GM21515 (cell line): ENCODE results near the gene CHMP2A.
"Not testable (repeated sequence)": the region's sequence is repeated elsewhere in the genome, so short reads cannot be mapped to it uniquely, and the experiment has no call there.

Experiments
- ATAC-seq: cut with Tn5 transposase; IDR thresholded peaks from one replicate; pipeline ENCODE4 v1.9.1; 2021; ENCODE audit not compliant: unreplicated experiment

The CHMP2A gene

DNA sequence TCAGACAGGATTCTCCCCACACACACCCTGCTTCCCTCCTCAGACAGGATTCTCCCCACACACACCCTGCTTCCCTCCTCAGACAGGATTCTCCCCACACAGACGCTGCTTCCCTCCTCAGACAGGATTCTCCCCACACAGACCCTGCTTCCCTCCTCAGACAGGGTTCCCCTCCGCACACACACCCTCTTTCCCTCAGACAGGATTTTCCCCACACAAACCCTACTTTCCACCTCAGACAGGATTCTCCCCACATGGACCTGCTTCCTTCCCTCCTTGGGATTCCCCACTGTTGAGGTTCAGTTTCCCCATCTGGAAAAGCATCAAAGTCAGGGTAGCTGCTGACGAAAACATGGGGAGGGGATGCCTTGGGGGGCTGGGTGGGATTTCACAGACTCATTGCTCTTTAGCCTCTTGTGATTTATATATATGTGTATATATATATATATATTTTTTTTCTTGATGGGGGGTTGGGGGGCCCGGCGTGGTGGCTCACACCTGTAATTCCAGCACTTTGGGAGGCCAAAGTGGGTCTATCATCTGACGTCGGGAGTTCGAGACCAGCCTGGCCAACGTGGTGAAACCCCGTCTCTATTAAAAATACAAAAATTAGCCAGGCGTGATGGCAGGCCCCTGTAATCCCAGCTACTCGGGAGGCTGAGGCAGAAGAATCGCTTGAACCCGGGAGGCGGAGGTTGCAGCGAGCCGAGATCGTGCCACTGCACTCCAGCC, 12.1 kb downstream of the CHMP2A start:
- ATAC-seq = not testable (repeated sequence)

DNA sequence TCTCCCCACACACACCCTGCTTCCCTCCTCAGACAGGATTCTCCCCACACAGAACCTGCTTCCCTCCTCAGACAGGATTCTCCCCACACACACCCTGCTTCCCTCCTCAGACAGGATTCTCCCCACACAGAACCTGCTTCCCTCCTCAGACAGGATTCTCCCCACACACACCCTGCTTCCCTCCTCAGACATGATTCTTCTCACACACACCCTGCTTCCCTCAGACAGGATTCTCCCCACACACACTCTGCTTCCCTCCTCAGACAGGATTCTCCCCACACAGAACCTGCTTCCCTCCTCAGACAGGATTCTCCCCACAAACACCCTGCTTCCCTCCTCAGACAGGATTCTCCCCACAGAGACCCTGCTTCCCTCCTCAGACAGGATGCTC, 15.7 kb downstream of the CHMP2A start:
- ATAC-seq = not testable (repeated sequence)

DNA sequence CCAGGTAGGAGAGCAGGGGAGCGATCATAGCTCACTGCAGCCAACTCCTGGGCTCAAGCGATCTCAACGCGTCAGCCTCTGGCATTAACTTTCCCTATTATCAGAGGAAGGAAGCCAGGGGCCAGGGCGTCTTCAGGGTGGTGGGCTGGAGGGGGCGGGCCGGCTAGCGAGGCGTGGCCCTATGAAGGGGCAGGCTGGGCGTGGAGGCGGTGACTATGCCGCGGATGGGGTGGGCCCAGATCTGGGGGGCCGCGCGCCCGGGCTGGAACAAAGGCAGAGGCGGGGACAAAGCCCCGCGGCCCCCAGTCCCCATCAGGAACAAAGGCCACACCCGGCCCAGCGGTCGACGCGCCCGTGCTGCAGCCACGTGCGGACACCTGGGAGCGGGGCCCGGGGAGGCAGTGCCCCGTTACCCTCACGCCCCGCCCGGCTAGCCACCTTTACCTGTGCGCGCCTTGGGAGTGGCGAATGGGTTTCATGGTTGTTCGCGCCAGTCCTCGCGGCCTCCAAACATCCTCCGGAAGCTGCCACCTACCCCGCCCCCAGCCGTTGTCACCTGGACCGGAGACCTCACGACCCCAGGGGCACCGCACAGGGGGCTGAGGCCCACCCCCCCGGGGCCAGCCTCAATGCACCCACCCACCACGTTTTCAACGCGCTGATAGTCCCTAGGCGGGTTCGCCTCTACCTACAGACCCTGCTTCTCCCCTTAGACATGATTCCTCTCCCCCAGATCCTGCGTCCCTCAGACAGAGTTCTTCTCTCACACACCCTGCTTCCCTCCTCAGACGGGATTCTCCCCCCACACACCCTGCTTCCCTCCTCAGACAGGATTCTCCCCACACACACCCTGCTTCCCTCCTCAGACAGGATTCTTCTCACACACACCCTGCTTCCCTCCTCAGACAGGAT, 16.4 kb downstream of the CHMP2A start:
- no peak for ATAC-seq

DNA sequence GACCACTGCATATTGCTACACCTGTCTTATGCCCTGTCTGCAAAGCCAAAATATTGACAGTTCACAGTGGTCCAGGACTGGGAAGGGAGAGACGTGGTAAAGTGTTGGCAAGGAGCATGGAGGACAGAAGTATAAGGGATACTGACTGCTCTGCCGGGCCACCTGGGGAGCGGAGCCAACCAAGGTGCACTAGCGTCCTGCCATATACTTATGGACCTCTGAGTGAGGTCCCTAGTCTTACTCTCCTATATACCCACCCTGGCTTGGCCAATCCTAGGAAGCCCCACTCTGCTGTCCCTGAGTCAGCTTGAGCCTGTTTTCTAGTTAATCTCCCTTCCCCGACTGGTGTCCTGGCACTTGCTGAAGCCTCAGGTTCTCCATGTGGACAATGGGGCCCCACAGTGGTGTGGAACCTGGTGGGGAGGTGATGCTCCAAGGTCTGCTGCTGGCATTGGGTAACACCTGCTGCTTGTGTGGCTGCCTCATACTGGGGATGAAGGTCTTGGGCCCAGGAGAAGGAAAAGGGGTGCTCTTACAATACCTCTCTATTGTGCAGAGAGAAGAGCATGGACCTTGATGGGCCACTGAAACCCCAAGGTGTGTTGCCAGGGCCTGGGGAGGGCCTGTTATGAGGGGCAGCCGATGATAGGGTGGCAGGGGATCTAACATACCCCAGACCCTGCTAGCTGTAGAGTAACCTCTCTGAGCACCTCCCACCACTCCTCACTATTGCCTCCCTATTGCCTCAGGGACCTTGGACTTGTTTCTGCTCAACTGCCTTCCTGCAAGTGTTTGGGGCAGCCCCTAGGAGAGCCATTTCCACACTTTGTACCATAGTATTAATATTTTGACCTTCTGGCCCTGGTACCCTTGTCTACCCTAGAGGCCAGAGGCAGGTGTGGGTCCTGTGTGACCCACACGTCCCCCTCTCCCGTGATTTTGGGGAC, 17.8 kb downstream of the CHMP2A start:
- no peak for ATAC-seq

DNA sequence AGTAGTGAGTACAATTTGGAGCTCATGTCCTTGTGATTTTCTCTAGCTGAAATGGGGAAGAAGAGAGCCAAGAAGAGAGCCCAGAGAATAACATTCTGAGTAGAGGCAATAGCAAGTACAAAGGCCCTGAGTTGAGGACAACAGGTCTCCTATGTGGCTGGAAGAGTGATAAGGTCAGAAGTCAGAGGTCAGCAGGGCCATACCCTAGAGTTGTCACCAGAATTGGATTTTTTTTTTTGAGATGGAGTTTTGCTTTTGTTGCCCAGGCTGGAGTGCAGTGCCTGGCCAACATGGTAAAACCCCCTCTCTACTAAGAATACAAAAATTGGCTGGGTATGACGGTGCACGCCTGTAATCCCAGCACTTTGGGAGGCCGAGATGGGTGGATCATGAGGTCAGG, 19.0 kb downstream of the CHMP2A start:
- ATAC-seq = no peak

DNA sequence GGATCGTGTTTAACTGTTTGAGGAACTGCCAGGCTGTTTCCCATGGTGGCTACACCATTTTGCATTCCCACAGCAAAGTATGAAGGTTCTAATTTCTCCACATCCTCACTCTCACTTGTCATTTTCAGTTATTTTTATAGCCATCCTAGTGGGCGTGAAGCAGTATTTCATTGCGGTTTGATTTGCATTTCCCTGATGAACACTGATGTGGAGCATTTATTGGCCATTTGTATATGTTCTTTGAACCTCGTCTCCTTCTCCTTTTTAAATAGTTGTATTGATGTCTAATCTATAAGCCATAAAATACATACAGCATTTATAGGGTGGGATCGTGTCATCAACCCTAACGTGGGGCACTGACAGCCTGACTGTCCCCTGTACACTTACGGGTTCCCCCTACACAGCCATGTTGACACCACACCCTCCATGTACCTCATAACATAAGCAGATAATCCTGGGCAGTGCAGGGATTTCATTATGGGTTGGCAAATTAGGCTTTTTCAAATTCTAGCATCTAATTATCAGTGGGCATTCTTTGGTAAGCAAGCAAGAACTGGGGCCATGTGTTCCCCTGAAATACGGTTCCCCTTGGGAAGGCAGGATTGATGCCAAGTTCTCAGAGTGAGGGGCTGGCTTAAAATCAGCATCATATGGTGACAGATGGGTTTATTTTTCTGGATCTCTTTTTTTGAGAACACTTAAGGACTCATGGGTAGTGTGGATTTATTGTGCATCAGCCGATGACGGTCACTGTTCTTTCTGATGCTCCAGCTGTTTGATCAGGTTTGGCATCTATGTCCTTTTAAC, 23.7 kb downstream of the CHMP2A start:
- no peak for ATAC-seq

DNA sequence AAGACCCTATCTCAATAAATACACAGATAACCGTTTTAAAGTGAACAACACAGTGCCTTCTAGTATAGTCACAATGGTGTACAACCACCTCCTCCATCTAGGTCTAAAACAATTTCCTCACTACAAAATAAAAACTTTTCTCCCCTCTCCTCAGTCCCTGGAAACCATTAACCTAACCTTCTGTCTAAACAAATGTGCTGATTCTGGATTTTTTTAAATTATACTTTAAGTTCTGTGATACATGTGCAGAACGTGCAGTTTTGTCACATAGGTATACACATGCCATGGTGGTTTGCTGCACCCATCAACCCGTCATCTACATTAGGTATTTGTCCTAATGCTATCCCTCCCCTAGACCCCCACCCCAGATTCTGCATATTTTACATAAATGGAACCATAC, 25.5 kb downstream of the CHMP2A start:
- no peak for ATAC-seq

DNA sequence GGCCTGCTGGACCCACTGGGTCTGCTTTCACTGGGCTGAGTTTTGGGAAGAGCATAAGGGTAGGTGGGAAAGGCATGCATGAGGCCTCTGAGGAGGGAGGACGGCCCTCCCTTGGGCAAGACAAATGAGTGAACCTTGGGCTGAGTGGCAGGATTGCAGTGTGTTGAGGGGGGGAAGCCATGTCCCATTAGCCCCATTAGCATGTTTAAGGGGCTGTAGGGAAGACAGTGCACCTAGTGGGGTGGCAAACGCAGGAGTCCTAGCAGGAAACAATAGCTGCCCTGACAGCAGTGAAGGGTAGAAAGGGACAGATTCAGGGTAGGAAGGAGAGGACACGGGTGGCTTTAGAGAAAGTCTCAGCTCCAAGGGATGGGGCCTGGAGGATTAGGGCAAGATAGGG, 32.2 kb downstream of the CHMP2A start:
- no peak for ATAC-seq

DNA sequence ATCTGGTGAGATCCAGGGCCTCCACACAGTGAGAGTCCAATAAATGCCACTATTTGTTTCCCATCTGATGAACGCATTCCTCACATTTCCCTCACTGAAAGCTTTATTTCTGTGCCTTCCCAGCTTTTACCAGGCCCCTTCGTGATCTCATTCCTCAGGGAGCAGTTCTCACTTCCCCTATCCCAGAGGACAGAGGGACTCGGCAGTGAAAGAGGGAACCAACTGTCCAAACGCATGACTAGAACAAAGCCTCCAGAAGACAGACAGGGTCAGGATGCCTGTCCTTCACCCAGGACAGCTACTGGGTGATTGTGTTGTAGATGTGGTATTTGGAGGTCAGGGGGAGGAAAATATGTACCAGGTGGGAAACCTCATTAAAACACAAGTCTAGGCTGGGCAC, 33.3 kb downstream of the CHMP2A start:
- ATAC-seq = no peak

DNA sequence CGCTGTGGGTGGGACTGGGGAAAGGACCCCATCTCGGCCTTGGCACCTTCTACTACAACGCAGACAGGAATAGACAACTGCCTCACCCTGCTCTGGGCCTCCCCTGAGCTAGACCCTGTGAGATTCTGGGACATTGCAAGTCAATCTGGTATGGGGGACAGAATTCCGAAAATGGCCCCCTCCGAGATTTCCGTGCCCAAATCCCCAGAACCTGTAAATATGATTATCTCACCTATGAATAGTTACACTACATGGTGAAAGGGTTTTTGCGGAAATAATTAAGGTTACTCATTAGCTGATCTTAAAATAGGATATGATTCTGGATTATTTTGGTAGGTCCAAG, 34.7 kb downstream of the CHMP2A start:
- no peak for ATAC-seq

DNA sequence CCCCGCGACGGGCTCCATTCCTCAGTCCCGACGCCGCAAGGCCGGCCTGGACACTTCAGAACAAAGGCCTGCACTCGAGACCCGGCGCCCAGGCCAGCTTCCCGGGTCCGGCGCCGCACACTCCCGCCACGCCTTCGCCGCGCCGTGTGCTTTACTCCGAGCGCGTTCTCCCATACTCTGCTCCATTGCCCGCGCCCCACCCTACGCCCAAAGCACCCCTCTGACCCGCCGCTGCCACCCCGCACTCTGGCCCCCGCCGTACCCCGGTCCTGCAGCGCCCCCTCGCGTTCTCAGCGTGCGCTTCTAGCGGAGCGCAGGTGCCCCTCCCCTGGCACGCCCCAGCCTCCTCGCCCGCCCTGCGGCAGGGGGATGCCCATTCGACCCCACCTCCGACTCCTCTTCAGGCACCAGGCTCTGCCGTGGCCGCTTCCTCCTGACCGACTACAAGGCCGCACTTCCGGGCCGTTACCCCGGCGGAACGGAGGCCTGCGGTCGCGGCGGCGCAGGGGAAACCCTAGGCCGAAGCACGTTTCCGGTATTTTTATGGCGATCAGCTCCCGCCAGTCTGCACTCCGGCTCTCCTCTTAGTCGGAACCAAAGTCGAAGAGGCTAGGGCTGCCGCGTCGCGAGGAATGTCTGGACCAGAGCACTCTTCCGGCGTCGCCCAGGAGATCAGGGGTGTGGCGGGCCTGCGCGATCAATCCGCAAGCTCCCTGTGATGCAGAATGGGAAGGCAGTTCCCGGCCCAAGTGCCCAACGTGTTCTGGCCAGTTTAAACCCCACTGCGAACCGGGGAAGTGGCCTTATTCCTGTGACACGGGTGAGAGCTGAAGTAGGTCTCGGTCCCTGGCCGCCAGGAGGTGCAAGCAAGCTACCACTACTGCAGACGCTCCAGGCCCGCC, 35.3 kb downstream of the CHMP2A start, which contains the start of gene ZBTB45:
Gene ZBTB45 (minus strand): TSS at position 456 of the 902 bp plus-strand sequence. CDS start 2,137 bp downstream, outside the sequence.
- peak; percentile 78 for ATAC-seq

DNA sequence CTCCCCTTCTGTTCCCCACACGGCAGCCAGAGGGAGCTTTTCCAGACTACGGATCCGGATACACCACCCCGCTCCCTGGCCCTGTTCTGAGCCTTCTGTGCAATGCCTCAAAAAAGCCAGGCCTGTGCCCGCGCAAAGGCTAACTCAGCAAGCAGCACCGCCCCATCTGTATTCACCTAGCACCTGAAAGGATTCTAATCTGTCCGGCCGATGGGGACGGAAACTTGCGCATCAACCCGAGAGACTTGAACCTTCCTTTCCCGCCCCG, 35.9 kb downstream of the CHMP2A start:
- ATAC-seq = peak; percentile 1

DNA sequence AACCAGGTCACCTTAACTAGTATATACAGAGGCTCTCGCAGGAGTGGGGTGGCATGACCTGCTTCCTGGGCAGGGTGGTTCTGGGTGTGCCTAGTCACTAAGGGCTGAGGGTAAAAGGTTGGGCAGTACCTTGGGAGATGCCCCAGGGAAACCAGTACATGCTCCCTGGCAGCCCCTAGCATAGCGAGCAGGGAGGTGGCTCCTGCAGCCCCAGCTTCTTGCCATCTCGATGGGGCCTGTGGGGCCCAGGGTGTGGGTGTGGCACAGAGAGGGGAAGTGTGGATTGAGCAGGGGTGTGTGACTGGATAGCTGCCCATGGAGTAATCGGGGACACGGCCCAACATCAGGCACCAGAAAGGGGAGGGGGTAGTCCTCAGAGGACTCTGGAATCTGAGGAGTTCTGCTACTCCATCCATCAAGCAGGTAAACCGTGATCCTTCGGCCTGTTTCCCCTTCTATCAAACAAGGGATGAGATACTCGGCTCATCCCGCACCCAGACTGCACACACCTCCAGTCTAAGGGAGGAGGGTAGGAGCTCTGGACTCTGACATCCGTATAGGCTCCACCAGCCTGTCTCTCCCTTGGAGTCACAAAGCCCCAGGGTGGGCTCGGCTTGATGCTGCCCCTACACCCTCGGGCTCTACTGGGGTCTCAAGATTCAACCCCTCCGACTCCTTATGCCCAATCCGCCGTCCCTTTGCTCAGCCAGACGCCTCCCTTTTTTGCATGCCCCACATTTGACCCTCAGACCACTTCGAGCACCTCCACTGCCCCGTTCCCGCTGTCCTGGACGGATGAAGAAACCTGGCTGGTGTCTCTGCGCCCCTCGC, 36.4 kb downstream of the CHMP2A start:
- ATAC-seq = no peak

DNA sequence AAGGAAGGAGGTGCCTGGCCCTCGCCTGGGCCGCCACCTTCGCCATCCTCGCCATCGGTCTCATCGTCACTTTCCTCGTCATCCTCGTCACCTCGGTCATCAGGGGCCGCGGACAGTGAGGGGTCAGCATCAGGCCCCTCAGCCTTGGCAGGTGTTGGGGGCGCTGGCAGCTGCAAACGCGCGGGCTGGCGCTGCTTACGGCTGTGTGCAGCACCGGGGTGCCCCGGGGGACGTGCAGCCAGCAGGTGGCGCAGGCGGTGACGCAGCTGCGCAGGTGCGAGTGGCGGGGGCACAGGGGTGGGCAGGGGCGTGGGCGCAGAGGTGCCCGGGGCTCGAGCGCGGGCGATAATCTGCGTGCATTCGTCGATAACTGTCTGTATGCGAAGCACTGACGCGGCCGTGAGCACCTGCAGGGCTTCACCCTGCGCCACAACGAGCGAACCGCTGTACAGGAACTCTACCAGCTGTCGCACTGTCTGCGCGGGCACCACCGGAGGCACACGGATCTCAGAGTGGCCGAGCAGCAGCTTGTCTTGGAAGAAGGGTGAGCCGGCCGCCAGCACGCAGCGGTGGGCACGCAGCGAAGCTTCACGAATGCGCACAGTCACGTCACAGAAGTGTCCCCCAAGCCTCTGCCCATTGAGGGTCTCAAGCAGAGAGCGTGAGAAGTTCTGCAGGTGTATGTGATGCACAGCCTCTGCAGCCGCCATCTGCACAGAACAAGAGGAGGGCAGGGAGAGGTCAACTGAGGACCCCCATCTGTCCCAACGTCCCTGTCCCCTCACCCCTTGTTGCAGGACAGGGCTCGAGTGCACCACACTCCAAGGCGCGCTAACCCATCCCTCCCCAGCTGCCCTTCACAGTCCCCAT, 37.7 kb downstream of the CHMP2A start:
- no peak for ATAC-seq

DNA sequence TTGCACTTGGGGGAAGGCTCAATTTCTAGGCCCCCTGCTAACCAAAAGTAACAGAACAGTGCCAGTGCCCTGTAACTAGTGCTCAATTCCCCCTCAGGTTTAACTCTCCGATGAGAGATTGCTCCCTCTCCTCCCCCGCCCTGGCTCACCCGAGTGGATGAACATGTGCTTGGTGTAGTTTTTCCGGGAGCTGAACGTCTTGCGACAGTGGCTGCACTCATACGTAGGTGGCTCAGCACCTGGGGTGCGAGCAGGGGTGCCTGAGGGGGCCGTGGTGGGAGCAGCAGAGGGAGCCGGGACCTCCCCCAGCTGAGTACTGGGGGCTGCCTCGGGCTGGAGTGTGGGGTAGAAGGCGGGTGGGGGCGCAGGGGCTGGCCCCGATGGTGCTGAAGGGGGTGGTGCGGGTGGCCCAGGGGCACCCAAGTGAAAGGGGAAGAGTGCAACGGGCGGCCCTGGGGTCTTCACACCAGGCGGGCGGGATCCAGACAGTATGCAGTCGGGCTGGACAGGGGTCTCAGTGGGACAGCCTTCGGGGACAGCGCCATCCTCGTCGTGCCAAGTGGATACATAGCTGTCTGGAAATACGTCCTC, 38.6 kb downstream of the CHMP2A start:
- no peak for ATAC-seq

DNA sequence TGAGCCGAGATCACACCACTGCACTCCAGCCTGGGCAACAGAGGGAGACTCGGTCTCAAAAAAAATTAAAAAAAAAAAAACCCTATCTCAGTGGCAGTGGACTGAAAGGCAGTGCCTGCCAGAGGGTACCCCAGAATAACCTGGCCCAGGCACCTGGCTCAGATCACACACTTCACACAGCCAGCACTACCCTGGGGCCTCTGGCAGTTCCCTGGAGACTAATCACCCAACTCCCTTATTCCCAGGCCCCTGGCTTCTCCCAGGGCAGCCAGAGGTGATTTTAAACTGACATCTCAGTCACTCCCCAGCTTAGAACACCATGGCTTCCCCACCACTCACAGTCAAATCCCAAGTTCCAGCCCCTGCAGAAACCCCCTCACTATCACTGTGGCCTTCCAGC, 39.6 kb downstream of the CHMP2A start:
- no peak for ATAC-seq

DNA sequence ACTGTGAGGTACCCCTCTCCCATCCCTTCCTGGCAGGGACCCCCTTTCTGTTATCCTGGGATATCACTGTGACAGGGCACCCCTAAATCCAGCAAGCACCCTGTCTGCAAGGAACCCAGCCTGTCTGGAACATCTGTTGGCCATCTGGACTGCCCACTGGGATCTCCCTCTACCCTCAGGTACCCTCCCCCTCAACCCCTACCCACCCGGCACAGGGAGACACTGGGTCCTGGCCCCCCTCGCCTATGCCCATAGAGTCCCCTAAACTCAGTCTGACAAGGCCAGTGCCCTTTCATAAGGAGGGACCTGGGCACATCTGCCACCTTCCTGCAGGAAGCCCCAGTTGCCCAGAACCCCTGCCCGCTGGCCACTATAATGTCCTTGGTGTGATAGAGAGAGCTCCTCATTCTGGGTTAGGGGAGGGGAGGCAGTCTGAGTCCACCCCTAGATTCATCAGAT, 40.3 kb downstream of the CHMP2A start:
- no peak for ATAC-seq
